ENCODE measurements around the gene CT45A9.
"Not testable (repeated sequence)": the region's sequence is repeated elsewhere in the genome, so short reads cannot be mapped to it uniquely, and the experiment has no call there.

Gene CT45A9

DNA sequence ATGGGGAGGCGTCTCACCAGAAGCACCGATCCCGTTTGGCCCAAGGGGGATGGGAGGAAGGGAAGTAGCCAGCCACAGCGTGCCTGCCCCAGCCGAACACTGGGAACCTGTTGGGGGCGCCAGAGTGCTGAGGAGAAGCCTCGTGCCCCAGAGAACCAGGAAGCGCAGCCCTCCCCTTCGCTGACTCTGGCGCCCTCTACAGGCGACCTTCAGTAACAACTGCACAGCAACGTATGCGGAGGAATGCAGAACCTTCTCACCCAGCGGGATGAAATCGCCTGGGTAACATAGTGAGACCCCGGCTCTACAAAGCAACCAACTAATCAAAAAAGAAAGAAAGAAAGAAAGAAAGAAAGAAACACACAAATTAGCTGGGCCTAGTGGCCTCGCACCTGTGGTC lies at the start of gene CT45A9:
CT45A9 (minus strand) TSS at position 101 of the 400 bp plus-strand sequence. CDS start 3,751 bp downstream, outside the sequence.
- DNase-seq (ENCODE audit: extremely low read depth in 1 of 2, low read depth in 1 of 2): not testable (repeated sequence)

DNA sequence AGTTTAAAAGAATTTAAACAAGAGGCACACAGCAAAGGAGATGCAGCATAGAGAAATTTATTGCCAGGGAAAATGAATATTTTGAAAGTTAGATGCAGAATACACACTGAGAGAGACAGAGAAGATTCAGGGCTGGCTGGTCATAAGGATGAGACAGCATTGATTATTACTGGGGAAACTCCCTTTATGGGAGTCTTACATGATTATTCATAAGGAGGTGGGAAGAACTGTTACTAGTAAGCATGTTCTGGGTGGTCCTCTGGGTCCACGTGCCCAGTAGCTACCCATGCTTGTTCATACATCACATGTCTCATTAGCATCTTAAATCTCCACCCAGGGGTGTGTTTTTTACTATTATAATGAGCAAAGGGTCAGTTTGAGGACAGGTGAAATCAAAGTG lies 48.9 kb upstream of the CT45A9 start:
- not testable (repeated sequence) for DNase-seq (ENCODE audit: extremely low read depth in 1 of 2, low read depth in 1 of 2)

- DNase-seq (ENCODE audit: extremely low read depth in 1 of 2, low read depth in 1 of 2): no peak
Observed at GRCh38 chrX:135914404-135914803, 42.8 kb upstream of the CT45A9 start.

DNA sequence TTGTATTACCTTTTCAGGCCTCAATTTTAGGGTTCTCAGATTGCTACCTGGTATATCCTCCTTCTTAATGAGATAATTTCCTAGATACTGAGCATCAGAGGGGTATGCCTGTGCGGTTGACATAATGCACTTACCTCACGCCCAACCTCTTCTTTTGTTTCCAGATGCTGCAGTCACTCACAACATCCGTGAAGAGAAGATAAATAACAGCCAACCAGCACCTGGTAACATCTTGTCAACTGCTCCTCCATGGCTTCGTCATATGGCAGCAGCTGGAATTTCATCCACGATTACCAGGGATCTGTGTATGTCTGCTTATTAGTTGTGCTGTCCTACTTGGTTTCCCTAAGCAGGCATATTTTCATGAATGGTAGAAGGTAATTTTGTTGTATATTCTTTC lies 38.6 kb upstream of the CT45A9 start:
- no peak for DNase-seq (ENCODE audit: extremely low read depth in 1 of 2, low read depth in 1 of 2)

DNA sequence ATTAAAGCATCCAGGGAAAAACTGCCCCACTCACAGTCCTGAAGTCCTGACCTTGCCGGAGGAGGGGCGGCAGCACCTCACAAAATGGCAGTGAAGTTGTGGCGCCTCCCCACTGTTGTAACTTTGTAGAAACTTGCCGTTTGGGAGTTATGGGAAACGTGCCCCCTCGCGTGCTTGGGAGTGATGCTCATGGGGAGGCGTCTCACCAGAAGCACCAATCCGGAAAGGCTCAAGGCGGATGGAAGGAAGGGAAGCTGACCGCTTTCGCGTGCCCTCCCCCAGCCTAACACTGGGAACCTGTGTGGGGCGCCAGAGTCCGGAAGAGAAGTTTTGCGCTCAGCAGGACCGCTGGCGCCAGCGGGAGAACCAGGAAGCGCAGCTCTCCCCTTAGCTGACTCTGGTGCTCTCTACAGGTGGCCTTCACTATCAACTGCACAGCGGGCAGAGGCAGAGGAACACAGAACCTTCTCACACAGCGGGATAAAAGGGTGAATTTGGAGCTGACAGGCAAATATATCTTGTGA lies 21.7 kb upstream of the CT45A9 start, which contains the start of the genes CT45A10 and SAGE1:
CT45A10 (minus strand) TSS at position 151 of the 524 bp plus-strand sequence. CDS start 8,100 bp downstream, outside the sequence.
SAGE1 (plus strand) TSS at position 423 of the 524 bp plus-strand sequence. CDS start 2,527 bp downstream, outside the sequence.
- no peak for DNase-seq (ENCODE audit: extremely low read depth in 1 of 2, low read depth in 1 of 2)

DNA sequence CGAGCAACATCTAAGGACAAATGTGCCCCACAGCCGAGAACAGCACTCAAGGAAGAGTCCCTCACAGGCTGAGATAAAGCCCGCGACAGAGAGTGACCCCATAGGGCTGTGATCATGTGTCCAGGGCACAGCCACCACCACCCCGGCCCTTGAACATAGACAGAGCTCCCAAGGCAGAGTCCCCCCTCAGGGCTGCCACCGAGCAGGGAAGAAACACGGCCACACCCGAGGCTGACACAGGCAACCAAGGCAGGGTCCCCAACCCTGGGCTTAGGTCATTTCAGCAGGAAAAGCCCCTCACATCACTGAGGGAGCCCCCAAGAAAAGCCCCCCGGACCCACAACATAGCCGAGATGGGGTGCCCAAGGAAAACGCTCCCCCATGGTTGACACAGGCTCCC lies 21.2 kb upstream of the CT45A9 start:
- no peak for DNase-seq (ENCODE audit: extremely low read depth in 1 of 2, low read depth in 1 of 2)

DNA sequence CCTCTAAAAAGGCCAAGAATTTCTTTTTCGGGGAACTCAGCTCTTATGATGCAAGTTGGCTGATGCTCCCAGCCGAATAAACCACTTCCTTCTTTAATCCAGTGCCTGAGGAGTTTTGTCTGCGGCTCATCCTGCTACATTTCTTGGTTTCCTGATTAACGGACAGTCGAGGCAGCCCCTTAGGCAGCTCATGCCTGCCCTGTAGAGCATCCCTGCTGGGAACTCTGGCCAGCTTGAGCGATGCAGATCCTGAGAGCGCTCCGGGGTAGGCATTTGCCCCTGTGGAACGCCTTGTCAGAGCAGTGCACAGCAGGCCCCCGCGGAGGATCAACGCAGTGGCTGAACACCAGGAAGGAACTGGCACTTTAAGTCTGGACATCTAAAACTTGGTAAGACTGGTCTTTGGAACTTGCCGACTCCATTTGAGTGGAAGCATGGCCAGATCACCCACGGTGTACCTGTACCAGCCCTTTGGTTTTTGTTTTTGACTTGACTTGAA lies 18.5 kb upstream of the CT45A9 start:
- no peak for DNase-seq (ENCODE audit: extremely low read depth in 1 of 2, low read depth in 1 of 2)

DNA sequence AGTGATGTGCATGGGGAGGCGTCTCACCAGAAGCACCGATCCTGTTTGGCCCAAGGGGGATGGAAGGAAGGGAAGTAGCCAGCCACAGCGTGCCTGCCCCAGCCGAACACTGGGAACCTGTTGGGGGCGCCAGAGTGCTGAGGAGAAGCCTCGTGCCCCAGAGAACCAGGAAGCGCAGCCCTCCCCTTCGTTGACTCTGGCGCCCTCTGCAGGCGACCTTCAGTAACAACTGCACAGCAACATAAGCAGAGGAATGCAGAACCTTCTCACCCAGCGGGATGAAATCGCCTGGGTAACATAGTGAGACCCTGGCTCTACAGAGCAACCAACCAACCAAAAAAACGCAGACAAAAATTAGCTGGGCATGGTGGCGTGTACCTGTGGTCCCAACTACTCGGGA lies 17.4 kb upstream of the CT45A9 start:
- not testable (repeated sequence) for DNase-seq (ENCODE audit: extremely low read depth in 1 of 2, low read depth in 1 of 2)

GRCh38 chrX:135888230-135888629 lies 16.6 kb upstream of the CT45A9 start:
- not testable (repeated sequence) for DNase-seq (ENCODE audit: extremely low read depth in 1 of 2, low read depth in 1 of 2)

DNA sequence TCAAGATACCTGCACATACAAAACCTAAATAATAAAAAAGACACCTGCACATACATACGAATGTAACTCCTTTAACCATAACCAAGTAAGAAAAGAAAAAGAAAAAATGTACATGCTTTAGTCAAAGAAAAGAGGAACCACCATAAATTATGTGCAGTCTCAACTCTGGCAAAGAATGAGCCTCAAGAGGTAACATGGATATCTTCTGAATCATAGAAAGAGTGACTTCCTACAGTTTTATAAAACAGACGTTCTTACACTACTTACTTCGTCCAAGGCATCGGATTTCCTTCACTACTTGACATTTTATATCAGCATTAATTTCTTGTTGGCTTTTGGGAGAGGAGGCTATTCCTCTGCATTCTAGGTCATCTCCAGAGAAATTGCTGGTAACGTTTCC lies 11.1 kb upstream of the CT45A9 start:
- DNase-seq (ENCODE audit: extremely low read depth in 1 of 2, low read depth in 1 of 2): not testable (repeated sequence)

DNA sequence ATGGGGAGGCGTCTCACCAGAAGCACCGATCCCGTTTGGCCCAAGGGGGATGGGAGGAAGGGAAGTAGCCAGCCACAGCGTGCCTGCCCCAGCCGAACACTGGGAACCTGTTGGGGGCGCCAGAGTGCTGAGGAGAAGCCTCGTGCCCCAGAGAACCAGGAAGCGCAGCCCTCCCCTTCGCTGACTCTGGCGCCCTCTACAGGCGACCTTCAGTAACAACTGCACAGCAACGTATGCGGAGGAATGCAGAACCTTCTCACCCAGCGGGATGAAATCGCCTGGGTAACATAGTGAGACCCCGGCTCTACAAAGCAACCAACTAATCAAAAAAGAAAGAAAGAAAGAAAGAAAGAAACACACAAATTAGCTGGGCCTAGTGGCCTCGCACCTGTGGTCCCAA lies 17.2 kb downstream of the CT45A9 start, which contains the start of gene CT45A8:
CT45A8 (minus strand) TSS at position 101 of the 400 bp plus-strand sequence. CDS start 3,755 bp downstream, outside the sequence.
- not testable (repeated sequence) for DNase-seq (ENCODE audit: extremely low read depth in 1 of 2, low read depth in 1 of 2)

- not testable (repeated sequence) for DNase-seq (ENCODE audit: extremely low read depth in 1 of 2, low read depth in 1 of 2)
Observed at GRCh38 chrX:135837180-135837579, 34.4 kb downstream of the CT45A9 start, which contains the start of gene CT45A7. Gene CT45A7, minus strand, starts transcription at chrX:135837280. Its CDS starts 3,747 bp downstream, at chrX:135833533.

DNA sequence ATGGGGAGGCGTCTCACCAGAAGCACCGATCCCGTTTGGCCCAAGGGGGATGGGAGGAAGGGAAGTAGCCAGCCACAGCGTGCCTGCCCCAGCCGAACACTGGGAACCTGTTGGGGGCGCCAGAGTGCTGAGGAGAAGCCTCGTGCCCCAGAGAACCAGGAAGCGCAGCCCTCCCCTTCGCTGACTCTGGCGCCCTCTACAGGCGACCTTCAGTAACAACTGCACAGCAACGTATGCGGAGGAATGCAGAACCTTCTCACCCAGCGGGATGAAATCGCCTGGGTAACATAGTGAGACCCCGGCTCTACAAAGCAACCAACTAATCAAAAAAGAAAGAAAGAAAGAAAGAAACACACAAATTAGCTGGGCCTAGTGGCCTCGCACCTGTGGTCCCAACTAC lies 51.7 kb downstream of the CT45A9 start, which contains the start of gene CT45A2:
CT45A2 (minus strand) TSS at position 101 of the 400 bp plus-strand sequence. CDS start 3,747 bp downstream, outside the sequence.
- not testable (repeated sequence) for DNase-seq (ENCODE audit: extremely low read depth in 1 of 2, low read depth in 1 of 2)
